GM21526 (cell line): ENCODE results near the gene SNRNP70.
"Not testable (repeated sequence)": the region's sequence is repeated elsewhere in the genome, so short reads cannot be mapped to it uniquely, and the experiment has no call there.

Experiments used
- ATAC-seq: cut with Tn5 transposase; IDR thresholded peaks from one replicate; pipeline ENCODE4 v1.9.1; 2021; ENCODE audit warnings: moderate library complexity; ENCODE audit not compliant: unreplicated experiment, low FRiP score

Gene SNRNP70

GRCh38 chr19:49085020-49085867 lies at the start of gene SNRNP70:
Gene SNRNP70 (plus strand): TSS chr19:49085451. CDS start chr19:49086415, 964 bp downstream.
- ATAC-seq: no peak

- ATAC-seq: not testable (repeated sequence)
Observed at GRCh38 chr19:49036815-49037214, 48.4 kb upstream of the SNRNP70 start, which contains the start of gene CGB1. Gene CGB1 (minus strand): TSS chr19:49036895. CDS start chr19:49036711, 184 bp downstream.

GRCh38 chr19:49038111-49038510 lies 47.1 kb upstream of the SNRNP70 start:
- not testable (repeated sequence) for ATAC-seq

GRCh38 chr19:49038557-49039276 lies 46.5 kb upstream of the SNRNP70 start:
- ATAC-seq: not testable (repeated sequence)

GRCh38 chr19:49039736-49040135 lies 45.5 kb upstream of the SNRNP70 start:
- ATAC-seq: not testable (repeated sequence)

- ATAC-seq: no peak
Observed at GRCh38 chr19:49042177-49042576, 43.1 kb upstream of the SNRNP70 start.

GRCh38 chr19:49042666-49043065 lies 42.6 kb upstream of the SNRNP70 start:
- not testable (repeated sequence) for ATAC-seq

- ATAC-seq: not testable (repeated sequence)
Observed at GRCh38 chr19:49043548-49043947, 41.7 kb upstream of the SNRNP70 start, which contains the start of gene CGB5. Gene CGB5 (plus strand): TSS chr19:49043848. CDS start chr19:49044210, 362 bp downstream.

GRCh38 chr19:49049011-49049410 lies 36.2 kb upstream of the SNRNP70 start, which contains the start of gene CGB8:
Gene CGB8 (minus strand): TSS chr19:49049111. CDS start chr19:49048739, 372 bp downstream.
- not testable (repeated sequence) for ATAC-seq

- ATAC-seq: not testable (repeated sequence)
Observed at GRCh38 chr19:49049834-49050233, 35.4 kb upstream of the SNRNP70 start.

- ATAC-seq: not testable (repeated sequence)
Observed at GRCh38 chr19:49050376-49051033, 34.7 kb upstream of the SNRNP70 start.

GRCh38 chr19:49056101-49056901 lies 28.9 kb upstream of the SNRNP70 start:
- no peak for ATAC-seq

- ATAC-seq: not testable (repeated sequence)
Observed at GRCh38 chr19:49056902-49057596, 28.2 kb upstream of the SNRNP70 start.

- no peak for ATAC-seq
Observed at GRCh38 chr19:49057636-49058234, 27.5 kb upstream of the SNRNP70 start, which contains the start of gene CGB7. Gene CGB7 (minus strand): TSS chr19:49057749. CDS start chr19:49055375, 2,374 bp downstream.

- ATAC-seq: no peak
Observed at GRCh38 chr19:49058562-49058961, 26.7 kb upstream of the SNRNP70 start.

- no peak for ATAC-seq
Observed at GRCh38 chr19:49059053-49059452, 26.2 kb upstream of the SNRNP70 start.

- ATAC-seq: no peak
Observed at GRCh38 chr19:49061000-49061399, 24.3 kb upstream of the SNRNP70 start.

GRCh38 chr19:49061445-49061844 lies 23.8 kb upstream of the SNRNP70 start:
- no peak for ATAC-seq
